HCT116 (cell line): Measurements from ENCODE around the gene RIC8B. TPM values are rescaled to one million over a fixed set of nuclear protein-coding genes. Genes with fewer than 3 reads are reported as not detected.

Source experiments
- ATAC-seq: fragments of 200-7000 bp; cut with Tn5 transposase; 2 replicates; pipeline ENCODE4 v1.9.1; 2020; ENCODE audit warnings: mild to moderate bottlenecking, moderate library complexity
- BruUV-seq: library from RNA; stranded (reverse); fragments of 400-500 nt; replicated peaks from 2 replicates; lab custom pipeline; 2021; lab: Mats Ljungman, UMichigan
- CTCF ChIA-PET: fragments of 300-600 bp; sonication (Branson Sonifier 250); formaldehyde crosslinking; loops from one replicate; lab custom pipeline; 2021; ENCODE audit warnings: antibody characterized with exemption; lab: Charles Lee
- POLR2A ChIA-PET: fragments of 300-600, 350-600 bp; sonication (Branson Sonifier 250); formaldehyde crosslinking; loops from one replicate; lab custom pipeline; 2021; ENCODE audit warnings: antibody characterized with exemption; lab: Charles Lee
- RAD21 ChIA-PET, 2 experiments: fragments of 300-600 bp; sonication (Branson Sonifier 250); formaldehyde crosslinking; loops; one replicate each; lab custom pipeline; 2023; ENCODE audit warnings: low total read pairs in 2 of 2; ENCODE audit not compliant: uncharacterized antibody in 2 of 2, unreplicated experiment in 2 of 2, low non-redundant PET in 1 of 2; lab: Charles Lee
- DNase-seq: peaks from one replicate; pipeline ENCODE4 v3.0.0-alpha.2; 2010; ENCODE audit warnings: low read depth, low spot score
- H2AFZ ChIP-seq: fragments of 200-600 bp; shearing (Covaris generic), sonication (generic); 2 replicates; pipeline ENCODE4 v1.6.1; 2017; ENCODE audit warnings: low read depth, mixed run types, mixed read lengths, antibody characterized with exemption, low read length; ENCODE audit not compliant: poor library complexity, severe bottlenecking
- H3K27ac ChIP-seq: 2 replicates; pipeline ENCODE4 v1.5.1; 2012; ENCODE audit warnings: low read depth, low read length
- H3K27me3 ChIP-seq: fragments of 200-600 bp; sonication (generic); 2 replicates; pipeline ENCODE4 v1.6.1; 2016; ENCODE audit warnings: mixed run types, low read length, mixed read lengths; ENCODE audit not compliant: insufficient read depth
- H3K36me3 ChIP-seq, 2 experiments: fragments of 200-500 bp in 1 of 2; fragments of 200-600 bp in 1 of 2; sonication (Bioruptor generic) in 1 of 2; sonication (generic) in 1 of 2; 2 replicates each; pipeline versions ENCODE4 v1.5.1 to v1.6.1; 2014 to 2016; ENCODE audit warnings: low read length in 2 of 2, inconsistent platforms in 1 of 2, mixed read lengths in 1 of 2, mixed run types in 1 of 2; ENCODE audit not compliant: insufficient read depth in 2 of 2, control insufficient read depth in 1 of 2
- H3K4me1 ChIP-seq, 2 experiments: fragments of 200-600 bp in 1 of 2; sonication (generic) in 1 of 2; 2 replicates each; pipeline versions ENCODE4 v1.5.1 to v1.6.1; 2012 to 2017; ENCODE audit warnings: low read length in 2 of 2, inconsistent platforms in 1 of 2, mild to moderate bottlenecking in 1 of 2, mixed read lengths in 1 of 2, mixed run types in 1 of 2, moderate library complexity in 1 of 2; ENCODE audit not compliant: insufficient read depth in 2 of 2, control insufficient read depth in 1 of 2
- H3K4me2 ChIP-seq: fragments of 200-600 bp; sonication (generic); 2 replicates; pipeline ENCODE4 v1.6.1; 2017; ENCODE audit warnings: mixed run types, low read length, mixed read lengths
- H3K4me3 ChIP-seq, 2 experiments: fragments of 200-600 bp in 1 of 2; sonication (generic) in 1 of 2; replicated peaks in 1 of 2; 2 replicates each; pipeline ENCODE4 v1.5.1; 2011 to 2016; ENCODE audit warnings: low read length in 2 of 2, control low read depth in 1 of 2, low read depth in 1 of 2, mild to moderate bottlenecking in 1 of 2, mixed read lengths in 1 of 2, mixed run types in 1 of 2
- H3K79me2 ChIP-seq: fragments of 200-600 bp; sonication (generic); 2 replicates; pipeline ENCODE4 v1.6.1; 2017; ENCODE audit warnings: mild to moderate bottlenecking, mixed run types, low read length, moderate library complexity, mixed read lengths; ENCODE audit not compliant: insufficient read depth
- H3K9ac ChIP-seq: fragments of 200-600 bp; sonication (generic); 2 replicates; pipeline ENCODE4 v1.6.1; 2016; ENCODE audit warnings: low read length, mixed read lengths
- H3K9me2 ChIP-seq: fragments of 200-600 bp; sonication (generic), shearing (Covaris generic); 2 replicates; pipeline ENCODE4 v1.6.1; 2017; ENCODE audit warnings: mixed run types, mild to moderate bottlenecking, moderate library complexity; ENCODE audit not compliant: insufficient read depth
- H3K9me3 ChIP-seq, 2 experiments: fragments of 200-500 bp in 1 of 2; fragments of 200-600 bp in 1 of 2; sonication (Bioruptor generic) in 1 of 2; sonication (generic) in 1 of 2; 2 replicates each; pipeline ENCODE4 v1.6.1; 2014 to 2017; ENCODE audit warnings: low read length in 2 of 2, mixed read lengths in 2 of 2, inconsistent platforms in 1 of 2, low read depth in 1 of 2, mild to moderate bottlenecking in 1 of 2, mixed run types in 1 of 2, moderate library complexity in 1 of 2; ENCODE audit not compliant: control insufficient read depth in 1 of 2, insufficient read depth in 1 of 2
- H4K20me1 ChIP-seq: fragments of 200-600 bp; sonication (generic), shearing (Covaris generic); 2 replicates; pipeline ENCODE4 v1.6.1; 2017; ENCODE audit warnings: mixed run types, mild to moderate bottlenecking, moderate library complexity; ENCODE audit not compliant: insufficient read depth
- CTCF ChIP-seq, 3 experiments: fragments of 200-600 bp in 1 of 3; sonication (generic) in 1 of 3; IDR thresholded peaks in 2 of 3; conservative IDR thresholded peaks in 1 of 3; 2 replicates each; pipeline ENCODE4 v1.5.1; 2012 to 2017; ENCODE audit warnings: low read depth in 2 of 3, low read length in 2 of 3, antibody characterized with exemption in 1 of 3, borderline replicate concordance in 1 of 3, control low read depth in 1 of 3, mild to moderate bottlenecking in 1 of 3, mixed read lengths in 1 of 3, mixed run types in 1 of 3, moderate library complexity in 1 of 3; ENCODE audit not compliant: insufficient read depth in 1 of 3
- ELF1 ChIP-seq: IDR thresholded peaks from 2 replicates; pipeline ENCODE4 v1.6.1; 2012; ENCODE audit warnings: low read depth, borderline replicate concordance
- MAX ChIP-seq: IDR thresholded peaks from 2 replicates; pipeline ENCODE4 v1.6.1; 2012
- POLR2A ChIP-seq: IDR thresholded peaks from 2 replicates; pipeline ENCODE4 v1.7.0; 2011; ENCODE audit warnings: borderline replicate concordance; ENCODE audit not compliant: insufficient read depth, insufficient read length; ENCODE audit errors: extremely low read depth
- RAD21 ChIP-seq: IDR thresholded peaks from 2 replicates; pipeline ENCODE4 v1.6.1; 2012; ENCODE audit warnings: low read depth, mild to moderate bottlenecking
- SIN3A ChIP-seq: IDR thresholded peaks from 2 replicates; pipeline ENCODE4 v1.6.1; 2012; ENCODE audit warnings: low read depth
- SP1 ChIP-seq: IDR thresholded peaks from 2 replicates; pipeline ENCODE4 v1.6.1; 2012; ENCODE audit warnings: low read depth
- ZBTB33 ChIP-seq: IDR thresholded peaks from 2 replicates; pipeline ENCODE4 v1.6.1; 2011; ENCODE audit warnings: mild to moderate bottlenecking, low read length, moderate library complexity; ENCODE audit not compliant: insufficient replicate concordance; ENCODE audit errors: extremely low read depth
- intact Hi-C: fragments of 100-400 bp; cut with micrococcal nuclease; formaldehyde crosslinking; loops from 2 replicates; pipeline ENCODE4 v1.10.0; 2022
- total RNA-seq: library from RNA; stranded (reverse); gene quantifications from one replicate; pipeline ENCODE4 v1.2.1, GENCODE V29; 2021; ENCODE audit not compliant: unreplicated experiment
- TF ChIP-seq, protein P1 (sequence below): IDR thresholded peaks from 2 replicates; pipeline ENCODE4 v1.6.1; 2012; ENCODE audit warnings: low read depth
- TF ChIP-seq, protein P2 (sequence below): IDR thresholded peaks from 2 replicates; pipeline ENCODE4 v1.6.1; 2012

The RIC8B gene
- total RNA-seq, 1 experiment from 2014 or later = 16.7 TPM

DNA sequence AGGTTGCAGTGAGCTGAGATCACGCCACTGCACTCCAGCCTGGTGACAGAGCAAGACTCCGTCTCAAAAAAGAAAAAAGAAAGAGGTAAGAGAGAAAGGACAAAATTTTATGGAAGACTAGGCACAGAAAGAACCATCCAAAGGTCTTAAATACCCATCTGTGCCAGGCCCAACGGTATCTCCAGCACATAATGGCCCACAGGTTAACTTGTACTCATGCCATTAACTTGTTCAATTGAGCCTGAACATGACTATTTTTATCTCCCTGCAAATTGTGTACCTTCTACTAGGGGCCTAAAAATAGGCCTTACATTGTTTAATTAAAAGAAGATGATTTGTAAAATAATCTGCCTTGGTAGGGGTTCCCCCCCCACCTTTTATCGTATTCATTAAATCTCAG lies 80.2 kb downstream of the RIC8B start:
- H4K20me1 ChIP-seq = no peaks in the 10 kb centered on the region
- no peak overlapping the region for H3K4me2 ChIP-seq
- DNase-seq (no peak), ATAC-seq (no peak)
- no peaks in the 10 kb centered on the region for H3K9me2 ChIP-seq
- no peaks in the 10 kb centered on the region for H3K27me3 ChIP-seq
- CTCF ChIA-PET = no interaction called here
- H2AFZ ChIP-seq = no peak overlapping the region
- H3K4me1 ChIP-seq = no peaks in the 10 kb centered on the region
- no TSS peak for BruUV-seq
- H3K9ac ChIP-seq = no peak overlapping the region
- peaks cover 3 to 6% of the 10 kb centered on the region in 2 experiments; a peak in 1 of 4 replicates for H3K36me3 ChIP-seq
- no peak overlapping the region for H3K27ac ChIP-seq
- H3K9me3 ChIP-seq = no peaks in the 10 kb centered on the region
- H3K4me3 ChIP-seq = no peak overlapping the region
- intact Hi-C loops = no loop called here
- POLR2A ChIA-PET = no interaction called here
- RAD21 ChIA-PET = no interaction called here
- TF ChIP-seq ZBTB33 (no peak), SP1 (no peak), ELF1 (no peak), MAX (no peak), SIN3A (no peak), CTCF (IDR thresholded peaks at IDR 0.05 in 2 of 3, conservative IDR thresholded peaks at IDR 0.05 in 1 of 3; ENCODE audit: borderline replicate concordance in 1 of 3, insufficient read depth in 1 of 3, low read depth in 2 of 3, low read length in 2 of 3) (no peak), POLR2A (no peak), RAD21 (no peak)
- TF ChIP-seq, protein P1, sequence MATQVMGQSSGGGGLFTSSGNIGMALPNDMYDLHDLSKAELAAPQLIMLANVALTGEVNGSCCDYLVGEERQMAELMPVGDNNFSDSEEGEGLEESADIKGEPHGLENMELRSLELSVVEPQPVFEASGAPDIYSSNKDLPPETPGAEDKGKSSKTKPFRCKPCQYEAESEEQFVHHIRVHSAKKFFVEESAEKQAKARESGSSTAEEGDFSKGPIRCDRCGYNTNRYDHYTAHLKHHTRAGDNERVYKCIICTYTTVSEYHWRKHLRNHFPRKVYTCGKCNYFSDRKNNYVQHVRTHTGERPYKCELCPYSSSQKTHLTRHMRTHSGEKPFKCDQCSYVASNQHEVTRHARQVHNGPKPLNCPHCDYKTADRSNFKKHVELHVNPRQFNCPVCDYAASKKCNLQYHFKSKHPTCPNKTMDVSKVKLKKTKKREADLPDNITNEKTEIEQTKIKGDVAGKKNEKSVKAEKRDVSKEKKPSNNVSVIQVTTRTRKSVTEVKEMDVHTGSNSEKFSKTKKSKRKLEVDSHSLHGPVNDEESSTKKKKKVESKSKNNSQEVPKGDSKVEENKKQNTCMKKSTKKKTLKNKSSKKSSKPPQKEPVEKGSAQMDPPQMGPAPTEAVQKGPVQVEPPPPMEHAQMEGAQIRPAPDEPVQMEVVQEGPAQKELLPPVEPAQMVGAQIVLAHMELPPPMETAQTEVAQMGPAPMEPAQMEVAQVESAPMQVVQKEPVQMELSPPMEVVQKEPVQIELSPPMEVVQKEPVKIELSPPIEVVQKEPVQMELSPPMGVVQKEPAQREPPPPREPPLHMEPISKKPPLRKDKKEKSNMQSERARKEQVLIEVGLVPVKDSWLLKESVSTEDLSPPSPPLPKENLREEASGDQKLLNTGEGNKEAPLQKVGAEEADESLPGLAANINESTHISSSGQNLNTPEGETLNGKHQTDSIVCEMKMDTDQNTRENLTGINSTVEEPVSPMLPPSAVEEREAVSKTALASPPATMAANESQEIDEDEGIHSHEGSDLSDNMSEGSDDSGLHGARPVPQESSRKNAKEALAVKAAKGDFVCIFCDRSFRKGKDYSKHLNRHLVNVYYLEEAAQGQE = no peak
- TF ChIP-seq, protein P2, sequence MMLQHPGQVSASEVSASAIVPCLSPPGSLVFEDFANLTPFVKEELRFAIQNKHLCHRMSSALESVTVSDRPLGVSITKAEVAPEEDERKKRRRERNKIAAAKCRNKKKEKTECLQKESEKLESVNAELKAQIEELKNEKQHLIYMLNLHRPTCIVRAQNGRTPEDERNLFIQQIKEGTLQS = no peak
- no peaks in the 10 kb centered on the region for H3K79me2 ChIP-seq
